Nephron (organoid): ENCODE data around the gene ZNF286A.

Experiments used
- H3K27ac Mint-ChIP-seq, 3 experiments: 2 replicates each; pipeline ENCODE4 v1.8.0; 2020; ENCODE audit warnings: mixed read lengths in 3 of 3, mild to moderate bottlenecking in 2 of 3, moderate library complexity in 1 of 3
- H3K27me3 Mint-ChIP-seq: 2 replicates; pipeline ENCODE4 v1.8.0; 2021; ENCODE audit warnings: low read depth, mild to moderate bottlenecking, moderate library complexity, mixed read lengths
- H3K36me3 Mint-ChIP-seq: 2 replicates; pipeline ENCODE4 v1.8.0; 2020; ENCODE audit warnings: low read depth, mixed read lengths
- H3K4me1 Mint-ChIP-seq: 2 replicates; pipeline ENCODE4 v1.8.0; 2020; ENCODE audit warnings: mixed read lengths
- H3K4me3 Mint-ChIP-seq, 3 experiments: 2 replicates each; pipeline ENCODE4 v1.8.0; 2020; ENCODE audit warnings: mild to moderate bottlenecking in 3 of 3, mixed read lengths in 3 of 3, moderate library complexity in 2 of 3
- H3K9me3 Mint-ChIP-seq: 2 replicates; pipeline ENCODE4 v1.8.0; 2020; ENCODE audit warnings: mixed read lengths
- TF ChIP-seq, protein P1 (sequence below), 3 experiments: fragments of 200-600 bp; sonication (generic); IDR thresholded peaks; one replicate each; pipeline ENCODE4 v1.5.0; 2021; ENCODE audit warnings: antibody characterized with exemption in 3 of 3; ENCODE audit not compliant: unreplicated experiment in 3 of 3

ZNF286A gene

GRCh38 chr17:15740570-15741120 is 41.1 kb downstream of the ZNF286A start:
- Mint-ChIP-seq H3K27me3 (no peaks in the 10 kb centered on the region), H3K36me3 (no peaks in the 10 kb centered on the region), H3K4me1 (no peaks in the 10 kb centered on the region), H3K27ac (no peak overlapping the region), H3K4me3 (no peak overlapping the region), H3K9me3 (no peaks in the 10 kb centered on the region)
- TF ChIP-seq, protein P1, sequence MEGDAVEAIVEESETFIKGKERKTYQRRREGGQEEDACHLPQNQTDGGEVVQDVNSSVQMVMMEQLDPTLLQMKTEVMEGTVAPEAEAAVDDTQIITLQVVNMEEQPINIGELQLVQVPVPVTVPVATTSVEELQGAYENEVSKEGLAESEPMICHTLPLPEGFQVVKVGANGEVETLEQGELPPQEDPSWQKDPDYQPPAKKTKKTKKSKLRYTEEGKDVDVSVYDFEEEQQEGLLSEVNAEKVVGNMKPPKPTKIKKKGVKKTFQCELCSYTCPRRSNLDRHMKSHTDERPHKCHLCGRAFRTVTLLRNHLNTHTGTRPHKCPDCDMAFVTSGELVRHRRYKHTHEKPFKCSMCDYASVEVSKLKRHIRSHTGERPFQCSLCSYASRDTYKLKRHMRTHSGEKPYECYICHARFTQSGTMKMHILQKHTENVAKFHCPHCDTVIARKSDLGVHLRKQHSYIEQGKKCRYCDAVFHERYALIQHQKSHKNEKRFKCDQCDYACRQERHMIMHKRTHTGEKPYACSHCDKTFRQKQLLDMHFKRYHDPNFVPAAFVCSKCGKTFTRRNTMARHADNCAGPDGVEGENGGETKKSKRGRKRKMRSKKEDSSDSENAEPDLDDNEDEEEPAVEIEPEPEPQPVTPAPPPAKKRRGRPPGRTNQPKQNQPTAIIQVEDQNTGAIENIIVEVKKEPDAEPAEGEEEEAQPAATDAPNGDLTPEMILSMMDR (IDR thresholded peaks at IDR 0.05; ENCODE audit: unreplicated experiment in 3 of 3) = no peak

DNA sequence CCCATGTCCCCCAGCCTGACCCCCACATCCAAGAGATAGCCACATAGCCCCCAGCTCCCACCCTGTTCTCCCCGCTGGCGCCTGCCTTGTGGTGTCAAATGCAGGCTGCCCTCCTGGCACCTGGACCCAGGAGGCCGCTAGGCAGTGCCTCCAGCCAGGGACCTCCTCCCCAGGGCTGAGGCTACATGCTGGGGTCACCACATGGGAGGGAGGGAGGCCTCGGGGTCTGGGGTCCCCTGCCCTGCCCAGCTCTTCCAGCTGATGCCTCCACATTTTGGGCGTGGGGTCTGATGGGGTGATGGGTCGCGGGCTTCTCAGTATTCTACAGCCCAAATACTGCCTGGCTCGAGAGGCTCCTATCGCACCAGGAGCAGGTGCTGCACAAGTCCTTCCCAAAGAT is 42.1 kb downstream of the ZNF286A start:
- H3K4me3 Mint-ChIP-seq = no peak overlapping the region
- no peak overlapping the region for H3K27ac Mint-ChIP-seq
- H3K36me3 Mint-ChIP-seq = no peaks in the 10 kb centered on the region
- TF ChIP-seq, protein P1 (IDR thresholded peaks at IDR 0.05; ENCODE audit: unreplicated experiment in 3 of 3) = no peak
- H3K27me3 Mint-ChIP-seq = no peaks in the 10 kb centered on the region
- H3K9me3 Mint-ChIP-seq = no peaks in the 10 kb centered on the region
- H3K4me1 Mint-ChIP-seq = no peaks in the 10 kb centered on the region

GRCh38 chr17:15742051-15742795 is 42.7 kb downstream of the ZNF286A start:
- TF ChIP-seq, protein P1 (IDR thresholded peaks at IDR 0.05; ENCODE audit: unreplicated experiment in 3 of 3) = no peak
- Mint-ChIP-seq H3K36me3 (no peaks in the 10 kb centered on the region), H3K27ac (no peak overlapping the region), H3K27me3 (no peaks in the 10 kb centered on the region), H3K4me3 (no peak overlapping the region), H3K9me3 (no peaks in the 10 kb centered on the region), H3K4me1 (no peaks in the 10 kb centered on the region)

- Mint-ChIP-seq H3K27me3 (no peaks in the 10 kb centered on the region), H3K9me3 (no peaks in the 10 kb centered on the region), H3K4me3 (no peak overlapping the region), H3K27ac (no peak overlapping the region), H3K36me3 (no peaks in the 10 kb centered on the region), H3K4me1 (no peaks in the 10 kb centered on the region)
- TF ChIP-seq, protein P1 (IDR thresholded peaks at IDR 0.05; ENCODE audit: unreplicated experiment in 3 of 3) = no peak
Measured at GRCh38 chr17:15742921-15743320, 43.4 kb downstream of the ZNF286A start.

DNA sequence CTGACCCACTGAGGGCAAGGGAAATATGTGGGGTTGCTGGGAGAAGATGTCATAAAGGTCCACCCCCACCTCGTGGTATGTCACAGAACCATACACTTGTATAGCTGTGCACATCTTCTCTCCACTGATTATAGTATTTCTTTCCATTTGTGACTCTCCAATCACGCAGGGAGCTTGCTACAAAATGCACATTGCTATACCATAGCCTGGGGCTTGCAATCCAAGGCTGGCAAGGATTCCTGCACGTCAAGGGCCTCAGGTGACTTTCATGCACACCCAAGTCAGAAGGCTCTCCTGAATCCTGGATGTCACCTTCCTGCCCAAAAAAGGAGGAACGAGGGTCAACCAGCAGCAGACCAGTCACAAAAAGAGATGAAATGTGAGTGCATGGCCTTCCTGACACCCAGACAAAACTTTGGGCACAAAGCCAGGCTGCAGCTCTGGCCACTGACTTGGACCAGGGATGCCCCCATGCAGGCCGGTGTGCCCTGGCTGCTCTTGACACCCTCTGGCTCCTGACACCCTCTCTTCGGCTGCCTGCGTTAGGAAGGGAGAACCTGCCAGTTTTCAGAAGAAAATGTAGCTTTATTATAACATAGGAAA is 44.6 kb downstream of the ZNF286A start:
- no peaks in the 10 kb centered on the region for H3K27me3 Mint-ChIP-seq
- no peak overlapping the region for H3K4me3 Mint-ChIP-seq
- no peaks in the 10 kb centered on the region for H3K4me1 Mint-ChIP-seq
- TF ChIP-seq, protein P1 (IDR thresholded peaks at IDR 0.05; ENCODE audit: unreplicated experiment in 3 of 3) = no peak
- H3K36me3 Mint-ChIP-seq = no peaks in the 10 kb centered on the region
- H3K27ac Mint-ChIP-seq = no peak overlapping the region
- H3K9me3 Mint-ChIP-seq = no peaks in the 10 kb centered on the region
